K562 (cell line): Measurements from ENCODE around the gene COL24A1. TPM values are rescaled to one million over a fixed set of nuclear protein-coding genes. Genes with fewer than 3 reads are reported as not detected.
"Not testable (repeated sequence)": the region's sequence is repeated elsewhere in the genome, so short reads cannot be mapped to it uniquely, and the experiment has no call there.

Source experiments
- ATAC-seq: fragments of 200-7000 bp; cut with Tn5 transposase; 3 replicates; pipeline ENCODE4 v1.9.1; 2020; ENCODE audit warnings: moderate library complexity
- BruUV-seq: library from RNA; stranded (reverse); fragments of 400-500 nt; replicated peaks from 2 replicates; lab custom pipeline; 2021; lab: Mats Ljungman, UMichigan
- CTCF ChIA-PET: fragments of 300-600 bp; formaldehyde crosslinking; extraction: SDS; loops from one replicate; lab custom pipeline; 2021; ENCODE audit warnings: low intra/inter-chr PET ratio; lab: Yijun Ruan, JAX
- POLR2A ChIA-PET: fragments of 300-600, 350-650 bp; sonication (Branson Sonifier 250); formaldehyde crosslinking; extraction: SDS; loops from one replicate; lab custom pipeline; 2021; ENCODE audit warnings: antibody characterized with exemption, inconsistent platforms; lab: Yijun Ruan, JAX
- DNase-seq, 4 experiments: peaks; one replicate each; pipeline versions ENCODE4 v3.0.0 to v3.0.0-alpha.2; 2011 to 2018; ENCODE audit warnings: low spot score in 3 of 4, mixed read lengths in 3 of 4; ENCODE audit errors: extremely low read depth in 1 of 4
- FAIRE-seq: peaks from 2 replicates; lab custom pipeline; 2011; peaks lifted over from hg19 to GRCh38; lab: Jason Lieb, UNC
- H2AFZ ChIP-seq: 2 replicates; pipeline ENCODE4 v1.6.0; 2011; ENCODE audit warnings: low read depth, low read length, control low read depth, inconsistent platforms
- H3K27ac ChIP-seq: fragments of 200-600 bp; 3 replicates; pipeline ENCODE4 v1.8.0; 2011; ENCODE audit warnings: low read depth, mild to moderate bottlenecking, control low read depth, inconsistent platforms, low read length, moderate library complexity, mixed read lengths; ENCODE audit errors: extremely low read depth
- H3K27me3 ChIP-seq, 2 experiments: fragments of 300-600 bp in 1 of 2; 2 replicates in 1 of 2; 3 replicates in 1 of 2; pipeline versions ENCODE4 v1.6.0 to v1.8.0; 2011; ENCODE audit warnings: inconsistent platforms in 2 of 2, low read length in 2 of 2, mild to moderate bottlenecking in 1 of 2, mixed read lengths in 1 of 2, moderate library complexity in 1 of 2; ENCODE audit not compliant: control insufficient read depth in 2 of 2, insufficient read depth in 2 of 2
- H3K36me3 ChIP-seq: fragments of 300-600 bp; 3 replicates; pipeline ENCODE4 v1.8.0; 2011; ENCODE audit warnings: mild to moderate bottlenecking, low read length, inconsistent platforms; ENCODE audit not compliant: control insufficient read depth, insufficient read depth
- H3K4me1 ChIP-seq, 2 experiments: fragments of 200-600 bp in 1 of 2; replicated peaks in 1 of 2; 2 replicates in 1 of 2; 3 replicates in 1 of 2; pipeline versions ENCODE4 v1.5.1 to v1.8.0; 2011; ENCODE audit warnings: inconsistent platforms in 2 of 2, low read length in 2 of 2, mild to moderate bottlenecking in 1 of 2, mixed read lengths in 1 of 2, moderate library complexity in 1 of 2; ENCODE audit not compliant: control insufficient read depth in 2 of 2, insufficient read depth in 2 of 2
- H3K4me2 ChIP-seq: 2 replicates; pipeline ENCODE4 v1.6.1; 2011; ENCODE audit warnings: low read length, control low read depth, inconsistent platforms, mixed read lengths; ENCODE audit not compliant: insufficient read depth
- H3K4me3 ChIP-seq: fragments of 200-600 bp; sonication (generic), shearing (Covaris generic); 2 replicates; pipeline ENCODE4 v1.5.1; 2016; ENCODE audit warnings: control low read depth, inconsistent platforms
- H3K79me2 ChIP-seq: fragments of 200-600 bp; 3 replicates; pipeline ENCODE4 v1.8.0; 2011; ENCODE audit warnings: low read length, inconsistent platforms; ENCODE audit not compliant: control insufficient read depth, insufficient read depth
- H3K9ac ChIP-seq, 2 experiments: 2 replicates each; pipeline versions ENCODE4 v1.6.0 to v1.6.1; 2011; ENCODE audit warnings: low read depth in 2 of 2, low read length in 2 of 2, control low read depth in 1 of 2, inconsistent platforms in 1 of 2, mild to moderate bottlenecking in 1 of 2, mixed read lengths in 1 of 2; ENCODE audit not compliant: insufficient read depth in 1 of 2
- H3K9me1 ChIP-seq: one replicate; pipeline ENCODE4 v1.6.0; 2011; ENCODE audit warnings: inconsistent platforms, mild to moderate bottlenecking, low read length, moderate library complexity; ENCODE audit not compliant: control insufficient read depth, insufficient read depth
- H3K9me3 ChIP-seq: replicated peaks from 2 replicates; pipeline ENCODE4 v1.5.1; 2011; ENCODE audit warnings: low read depth, low read length, inconsistent platforms; ENCODE audit not compliant: control insufficient read depth, insufficient read depth
- H4K20me1 ChIP-seq: replicated peaks from 2 replicates; pipeline ENCODE4 v1.6.1; 2011; ENCODE audit warnings: low read length, inconsistent platforms, mixed read lengths; ENCODE audit not compliant: control insufficient read depth, insufficient read depth
- CBX1 ChIP-seq: sonication (generic); IDR thresholded peaks from 2 replicates; pipeline ENCODE4 v1.6.1; 2016; ENCODE audit warnings: antibody characterized with exemption, low read depth, mild to moderate bottlenecking
- CBX3 ChIP-seq, 2 experiments: IDR thresholded peaks; 1 replicate in 1 of 2; 2 replicates in 1 of 2; pipeline ENCODE4 v1.6.1; 2012; ENCODE audit warnings: inconsistent platforms in 2 of 2, low read length in 2 of 2, borderline replicate concordance in 1 of 2, control low read depth in 1 of 2
- CBX5 ChIP-seq: IDR thresholded peaks from 2 replicates; pipeline ENCODE4 v1.6.1; 2014; ENCODE audit warnings: low read depth, borderline replicate concordance
- CCAR2 ChIP-seq: fragments of 200-400 bp; formaldehyde crosslinking; IDR thresholded peaks from 2 replicates; pipeline ENCODE4 v1.6.1; 2017; ENCODE audit warnings: mild to moderate bottlenecking, low read depth, low read length
- FOXK2 ChIP-seq, 2 experiments: fragments of 450-650 bp; IDR thresholded peaks in 1 of 2; conservative IDR thresholded peaks in 1 of 2; 2 replicates each; pipeline ENCODE4 v1.6.1; 2016; ENCODE audit warnings: low read depth in 2 of 2, mild to moderate bottlenecking in 1 of 2
- POLR2A ChIP-seq: fragments of 450-650 bp; conservative IDR thresholded peaks from 2 replicates; pipeline ENCODE4 v1.6.1; 2016
- PRDM10 ChIP-seq: fragments of 450-650 bp; IDR thresholded peaks from 2 replicates; pipeline ENCODE4 v1.6.1; 2018; ENCODE audit not compliant: partially characterized antibody
- SAP30 ChIP-seq: fragments of 200-600 bp; sonication (generic); IDR thresholded peaks from 2 replicates; pipeline ENCODE4 v1.6.1; 2012; ENCODE audit warnings: borderline replicate concordance, low read depth, mild to moderate bottlenecking, moderate library complexity, low read length, control low read depth, inconsistent platforms; ENCODE audit not compliant: insufficient read depth, poor library complexity, severe bottlenecking
- SNRNP70 ChIP-seq: fragments of 200-400 bp; formaldehyde crosslinking; optimal IDR thresholded peaks from 2 replicates; pipeline ENCODE3; 2017; ENCODE audit warnings: low read depth, low read length
- TRIM24 ChIP-seq, 2 experiments: fragments of 450-650 bp; IDR thresholded peaks; 2 replicates each; pipeline ENCODE4 v1.6.1; 2016
- TRIM28 ChIP-seq: fragments of 450-650 bp; IDR thresholded peaks from 2 replicates; pipeline ENCODE4 v1.6.1; 2017
- ZNF184 ChIP-seq: sonication (generic); formaldehyde crosslinking; IDR thresholded peaks from 2 replicates; pipeline ENCODE4 v1.5.0; 2020; ENCODE audit warnings: missing genetic modification reagents
- ZNF253 ChIP-seq: fragments of 250-450 bp; sonication (Bioruptor Pico); conservative IDR thresholded peaks from 2 replicates; pipeline ENCODE4 v1.6.1; 2021; ENCODE audit warnings: mild to moderate bottlenecking
- WGBS: fragments of 100-300 bp; shearing (Covaris generic); methylation state at CpG from one replicate; pipeline ENCODE4 v1.1.6; 2016; ENCODE audit warnings: low coverage, mixed read lengths; ENCODE audit not compliant: insufficient coverage; ENCODE audit errors: missing lambda C conversion rate; 5-methylcytosine and 5-hydroxymethylcytosine counted together
- in situ Hi-C: fragments of 300-500 bp; cut with MboI; formaldehyde crosslinking; loops from 4 replicates; pipeline ENCODE4 v1.15.0; 2018; ENCODE audit warnings: inconsistent platforms, mixed read lengths
- intact Hi-C: fragments of 100-400 bp; cut with micrococcal nuclease; formaldehyde crosslinking; loops from 2 replicates; pipeline ENCODE4 v1.14.2; 2022
- polyA plus RNA-seq, 8 experiments: library from polyadenylated mRNA; depleted of rRNA in 4 of 8; stranded (reverse) in 5 of 8; unstranded in 3 of 8; fragments of >200 nt; fragmentation: Nextera tagmentation in 2 of 8; fragmentation: Illumina TruSeq in 1 of 8; extraction: Ambion mirVana in 2 of 8; extraction: Trizol in 1 of 8; gene quantifications; 2 replicates each; pipeline versions ENCODE4 v1.2.1 to v1.2.3, GENCODE V29; 2011 to 2014; ENCODE audit warnings: inconsistent platforms in 1 of 8, missing spikeins in 1 of 8
- total RNA-seq, 7 experiments: library from RNA; depleted of rRNA in 6 of 7; stranded (reverse); fragments of >200 nt in 6 of 7; fragmentation: Illumina TruSeq in 2 of 7; extraction: Trizol in 2 of 7; gene quantifications; 2 replicates each; pipeline versions ENCODE4 v1.2.1 to v1.2.3, GENCODE V29; 2011 to 2021; ENCODE audit warnings: low replicate concordance in 1 of 7

The COL24A1 gene
- total and polyA plus RNA-seq, 9 of the 15 experiments (the other 6 are each of a cell fraction or from before 2014, with no cell fraction given), result 0.01 to 0.06 (median 0.03) TPM; not detected in 2

GRCh38 chr1:85714418-85715114 lies 442.0 kb downstream of the COL24A1 start:
- ATAC-seq, H4K20me1 ChIP-seq: not testable (repeated sequence)
- POLR2A ChIA-PET, result interaction anchor here (2.6 kb wide), 1 partner anchor 10 kb away, joined by 5 read pairs; no protein-coding TSS in a partner anchor

GRCh38 chr1:85708829-85709227 lies 447.7 kb downstream of the COL24A1 start:
- BruUV-seq, result no TSS peak
- Histone ChIP-seq H3K4me2 (peak overlapping the region; percentile 98), H2AFZ (peak overlapping the region; percentile 99), H3K79me2 (peaks cover 42% of the 10 kb centered on the region), H3K36me3 (peaks cover 22% of the 10 kb centered on the region; the same call in 2 of the 3 replicates), H3K9ac (peak overlapping the region; percentile 62 to 77; a peak in 3 of 4 replicates), H3K4me1 (peaks cover 0 to 14% of the 10 kb centered on the region in 2 experiments; a peak in 2 of 5 replicates), H3K9me1 (no peaks in the 10 kb centered on the region), H4K20me1 (no peaks in the 10 kb centered on the region), H3K4me3 (peak overlapping the region; percentile 83), H3K9me3 (no peaks in the 10 kb centered on the region; the same call in 1 of the 2 replicates), H3K27ac (peak overlapping the region; percentile 86), H3K27me3 (no peaks in the 10 kb centered on the region)
- DNase-seq (peak; percentile 43 to 74 (median 56)), FAIRE-seq (no peak), ATAC-seq (peak; percentile 77)
- POLR2A ChIA-PET, result interaction anchor here (1.0 kb wide), 4 partner anchors 8 to 80 kb away, joined by 3 read pairs; no protein-coding TSS in a partner anchor
- in situ Hi-C loops, result no loop called here
- intact Hi-C loops, result loop anchor here (10.0 kb wide), 1 partner anchor 404 kb away; no protein-coding TSS in a partner anchor
- WGBS, result 8% methylated on average over 6 of the region's 6 CpGs
- CTCF ChIA-PET, result no interaction called here
- TF ChIP-seq SAP30 (no peak), ZNF253 (no peak), FOXK2 (conservative IDR thresholded peaks at IDR 0.05 in 1 of 2, IDR thresholded peaks at IDR 0.05 in 1 of 2; ENCODE audit: low read depth in 2 of 2) (peak; percentile 69 to 74; a peak in 3 of 4 replicates), ZNF184 (CRISPR knock-in tag) (no peak), SNRNP70 (no peak), CCAR2 (no peak), PRDM10 (peak; percentile 69), POLR2A (no peak)

More at GRCh38 chr1:85714418-85715114, 442.0 kb downstream of the COL24A1 start:
- BruUV-seq, H3K9me3 ChIP-seq, H2AFZ ChIP-seq, H3K27ac ChIP-seq, H3K27me3 ChIP-seq, FAIRE-seq, H3K4me3 ChIP-seq, in situ Hi-C loops, H3K9me1 ChIP-seq, H3K4me1 ChIP-seq, H3K79me2 ChIP-seq, CTCF ChIA-PET, intact Hi-C loops, H3K4me2 ChIP-seq, H3K36me3 ChIP-seq, H3K9ac ChIP-seq: not testable (repeated sequence)
- peak in 1 of 4 experiments; percentile 18 for DNase-seq
- WGBS, result 5% methylated on average over 14 of the region's 14 CpGs
- TF ChIP-seq CBX1 (peak; percentile 62; the same call in 1 of the 2 replicates), TRIM24 (IDR thresholded peaks at IDR 0.05) (peak in 1 of 2 experiments; percentile 45; a peak in 1 of 4 replicates), TRIM28 (peak; percentile 93), CBX3 (IDR thresholded peaks at IDR 0.05; ENCODE audit: borderline replicate concordance in 1 of 2, low read length in 2 of 2) (peak in 1 of 2 experiments; percentile 77; a peak in 1 of 3 replicates), CBX5 (peak; percentile 91)
